Measurements from ENCODE around the gene CAMTA1.
A peak's percentile ranks its signal among the peaks of the same experiment; 100 is the strongest.

The CAMTA1 gene

GRCh38 chr1:6960291-6960811 lies 175.1 kb downstream of the CAMTA1 start (continued):
- no peak for TF ChIP-seq ZNF335 (tag by site-specific recombination; conservative IDR thresholded peaks at IDR 0.05)
- TF ChIP-seq ZNF223 (tag by site-specific recombination; IDR thresholded peaks at IDR 0.05): no peak
- TF ChIP-seq ZNF555 (tag by site-specific recombination; conservative IDR thresholded peaks at IDR 0.05): no peak
- no peak for TF ChIP-seq ELK4 (IDR thresholded peaks at IDR 0.05; ENCODE audit: borderline replicate concordance, low read depth, low read length)
- TF ChIP-seq ZNF623 (tag by site-specific recombination; IDR thresholded peaks at IDR 0.05): no peak
- TF ChIP-seq ZNF449 (tag by site-specific recombination; IDR thresholded peaks at IDR 0.05): no peak
- TF ChIP-seq PRDM4 (tag by site-specific recombination; IDR thresholded peaks at IDR 0.05): peak; percentile 47; the same call in 1 of the 2 replicates
- no peak for TF ChIP-seq ZNF26 (tag by site-specific recombination; IDR thresholded peaks at IDR 0.05)
- no peak for TF ChIP-seq KLF7 (tag by site-specific recombination; IDR thresholded peaks at IDR 0.05; ENCODE audit: borderline replicate concordance)
- no peak for TF ChIP-seq ZNF169 (tag by site-specific recombination; IDR thresholded peaks at IDR 0.05)
- no peak for TF ChIP-seq ZNF391 (tag by site-specific recombination; IDR thresholded peaks at IDR 0.05; ENCODE audit: borderline replicate concordance, low read depth)
- no peak for TF ChIP-seq ZNF140 (tag by site-specific recombination; IDR thresholded peaks at IDR 0.05)
- TF ChIP-seq ZNF549 (tag by site-specific recombination; IDR thresholded peaks at IDR 0.05): no peak
- no peak for TF ChIP-seq ZNF266 (tag by site-specific recombination; IDR thresholded peaks at IDR 0.05; ENCODE audit: low read depth)
- no peak for TF ChIP-seq ZNF518A (tag by site-specific recombination; conservative IDR thresholded peaks at IDR 0.05; ENCODE audit: low read depth)
- peak; percentile 74; the same call in 1 of the 2 replicates for TF ChIP-seq WT1 (tag by site-specific recombination; IDR thresholded peaks at IDR 0.05)
- no peak for TF ChIP-seq ZBTB49 (tag by site-specific recombination; IDR thresholded peaks at IDR 0.05; ENCODE audit: low read depth)
- TF ChIP-seq ZNF776 (tag by site-specific recombination; IDR thresholded peaks at IDR 0.05; ENCODE audit: borderline replicate concordance): no peak
- TF ChIP-seq ZNF280C (tag by site-specific recombination; IDR thresholded peaks at IDR 0.05): no peak
- no peak for TF ChIP-seq ZNF514 (tag by site-specific recombination; IDR thresholded peaks at IDR 0.05)
- no peak for TF ChIP-seq ZNF664 (tag by site-specific recombination; IDR thresholded peaks at IDR 0.05)

All from HEK293 (cell line).